ENCODE results near the gene IL25.

The IL25 gene

GRCh38 chr14:23352506-23353432 lies 19.8 kb upstream of the IL25 start, which contains the start of gene SLC22A17:
Gene SLC22A17 (minus strand): TSS chr14:23352887.
- POLR2A ChIA-PET, result interaction anchor here (1.0 to 3.2 kb wide), 7 partner anchors 9 to 31 kb away, joined by 4 to 28 read pairs (median 7); partner anchors contain the start of gene PABPN1
- CTCF ChIA-PET, result interaction anchor here (0.9 to 3.2 kb wide), 10 partner anchors 9 to 90 kb away, joined by 3 to 33 read pairs (median 4); partner anchors contain the start of gene PABPN1

GRCh38 chr14:23353433-23353780 lies 19.2 kb upstream of the IL25 start:
- H3K4me3 ChIP-seq (ENCODE audit: low read depth, low read length), result no peak overlapping the region
- ChIA-PET CTCF (interaction anchor here (0.9 to 3.2 kb wide), 7 partner anchors 9 to 91 kb away, joined by 3 to 33 read pairs (median 4); partner anchors contain the start of gene PABPN1), POLR2A (interaction anchor here (1.1 to 3.2 kb wide), 5 partner anchors 9 to 32 kb away, joined by 4 to 28 read pairs (median 10); partner anchors contain the start of gene PABPN1)
- TF ChIP-seq CTCF (IDR thresholded peaks at IDR 0.05; ENCODE audit: insufficient read depth, low read length, missing control alignments), result no peak
- no peak for DNase-seq (ENCODE audit: low read depth, low spot score)

More at GRCh38 chr14:23352506-23353432, 19.8 kb upstream of the IL25 start, which contains the start of gene SLC22A17:
- peak; percentile 59 for DNase-seq (ENCODE audit: low read depth, low spot score)
- H3K4me3 ChIP-seq (ENCODE audit: low read depth, low read length), result peak within 1 kb of the TSS; percentile 87
- TF ChIP-seq CTCF (IDR thresholded peaks at IDR 0.05; ENCODE audit: insufficient read depth, low read length, missing control alignments), result peak; percentile 10

DNA sequence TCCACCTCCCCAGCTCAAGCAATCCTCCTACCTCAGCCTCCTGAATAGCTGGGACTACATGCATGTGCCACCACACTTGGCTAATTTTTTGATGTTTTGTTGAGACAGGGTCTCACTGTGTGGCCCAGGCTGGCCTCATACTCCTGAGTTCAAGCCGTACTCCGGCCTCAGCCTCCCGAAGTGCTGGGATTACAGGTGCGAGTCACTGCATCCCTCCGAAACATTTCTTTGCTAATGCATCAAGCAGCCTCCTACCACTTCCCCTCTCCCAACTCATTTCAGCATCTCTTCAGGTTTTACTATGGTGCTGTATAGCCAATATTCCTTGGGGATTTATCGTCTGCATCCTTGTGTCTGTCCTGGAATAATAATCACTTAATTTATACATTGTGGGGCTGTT lies 17.6 kb upstream of the IL25 start:
- no peak for TF ChIP-seq CTCF (IDR thresholded peaks at IDR 0.05; ENCODE audit: insufficient read depth, low read length, missing control alignments)
- ChIA-PET POLR2A (interaction anchor here (0.6 to 3.2 kb wide), 2 partner anchors 9 to 34 kb away, joined by 3 to 28 read pairs; partner anchors contain the start of gene PABPN1), CTCF (interaction anchor here (1.0 to 3.2 kb wide), 5 partner anchors 9 to 28 kb away, joined by 3 to 33 read pairs (median 4); no protein-coding TSS in a partner anchor)
- H3K4me3 ChIP-seq (ENCODE audit: low read depth, low read length), result no peak overlapping the region
- DNase-seq (ENCODE audit: low read depth, low spot score), result no peak

GRCh38 chr14:23355871-23356435 lies 16.7 kb upstream of the IL25 start:
- CTCF ChIA-PET, result no interaction called here
- no peak for TF ChIP-seq CTCF (IDR thresholded peaks at IDR 0.05; ENCODE audit: insufficient read depth, low read length, missing control alignments)

DNA sequence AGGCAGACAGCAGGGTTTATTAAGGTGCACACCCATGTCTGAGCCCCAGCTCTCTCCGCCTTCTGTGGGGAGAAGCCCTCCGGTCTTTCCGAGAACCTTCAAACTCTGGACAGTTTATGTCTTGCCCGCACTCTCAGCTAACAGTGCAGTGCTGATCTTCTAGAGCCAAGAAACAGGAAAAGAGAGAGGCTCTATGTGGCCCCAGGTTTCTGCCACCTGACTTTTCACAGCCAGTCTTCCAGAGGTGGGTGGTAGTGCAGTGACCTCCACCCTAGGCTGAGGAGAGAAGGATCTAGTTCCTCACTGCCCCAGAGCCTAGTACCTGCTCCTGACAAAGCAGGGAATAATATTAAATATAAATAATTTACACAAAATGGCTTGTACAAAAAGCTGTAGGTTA lies 15.9 kb upstream of the IL25 start:
- POLR2A ChIA-PET, result no interaction called here
- no peak for DNase-seq (ENCODE audit: low read depth, low spot score)
- H3K4me3 ChIP-seq (ENCODE audit: low read depth, low read length), result no peak overlapping the region
- no peak for TF ChIP-seq CTCF (IDR thresholded peaks at IDR 0.05; ENCODE audit: insufficient read depth, low read length, missing control alignments)
- CTCF ChIA-PET, result interaction anchor here (1.6 kb wide), 1 partner anchor 23 kb away, joined by 6 read pairs; no protein-coding TSS in a partner anchor

More at GRCh38 chr14:23355871-23356435, 16.7 kb upstream of the IL25 start:
- POLR2A ChIA-PET, result no interaction called here
- no peak for DNase-seq (ENCODE audit: low read depth, low spot score)
- H3K4me3 ChIP-seq (ENCODE audit: low read depth, low read length), result no peak overlapping the region

Data from AG04449 (cell line).